ENCODE data around the gene HNRNPLL.

DNA sequence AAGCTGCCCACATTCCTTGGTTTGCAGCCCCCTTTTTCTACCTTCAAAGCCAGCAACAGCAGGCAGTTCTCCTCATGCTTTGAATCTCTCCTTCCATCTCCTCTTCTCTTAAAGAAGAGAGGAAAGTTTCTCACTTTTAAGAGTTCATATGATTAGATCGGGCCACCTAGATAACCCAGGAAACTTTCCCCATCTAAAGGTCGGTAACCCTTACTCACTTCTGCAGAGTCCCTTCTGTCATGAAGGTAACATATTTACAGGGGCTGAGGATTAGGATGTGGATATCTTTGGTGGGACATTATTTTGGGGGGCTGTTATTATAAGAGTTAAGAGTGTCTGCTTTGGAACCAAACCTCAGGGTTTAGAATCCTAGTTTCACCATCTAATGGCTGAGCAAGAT is 51.0 kb downstream of the HNRNPLL start:
- TF ChIP-seq, protein P1, sequence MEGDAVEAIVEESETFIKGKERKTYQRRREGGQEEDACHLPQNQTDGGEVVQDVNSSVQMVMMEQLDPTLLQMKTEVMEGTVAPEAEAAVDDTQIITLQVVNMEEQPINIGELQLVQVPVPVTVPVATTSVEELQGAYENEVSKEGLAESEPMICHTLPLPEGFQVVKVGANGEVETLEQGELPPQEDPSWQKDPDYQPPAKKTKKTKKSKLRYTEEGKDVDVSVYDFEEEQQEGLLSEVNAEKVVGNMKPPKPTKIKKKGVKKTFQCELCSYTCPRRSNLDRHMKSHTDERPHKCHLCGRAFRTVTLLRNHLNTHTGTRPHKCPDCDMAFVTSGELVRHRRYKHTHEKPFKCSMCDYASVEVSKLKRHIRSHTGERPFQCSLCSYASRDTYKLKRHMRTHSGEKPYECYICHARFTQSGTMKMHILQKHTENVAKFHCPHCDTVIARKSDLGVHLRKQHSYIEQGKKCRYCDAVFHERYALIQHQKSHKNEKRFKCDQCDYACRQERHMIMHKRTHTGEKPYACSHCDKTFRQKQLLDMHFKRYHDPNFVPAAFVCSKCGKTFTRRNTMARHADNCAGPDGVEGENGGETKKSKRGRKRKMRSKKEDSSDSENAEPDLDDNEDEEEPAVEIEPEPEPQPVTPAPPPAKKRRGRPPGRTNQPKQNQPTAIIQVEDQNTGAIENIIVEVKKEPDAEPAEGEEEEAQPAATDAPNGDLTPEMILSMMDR (conservative IDR thresholded peaks at IDR 0.05 in 1 of 2, IDR thresholded peaks at IDR 0.05 in 1 of 2; ENCODE audit: extremely low read depth in 1 of 2, insufficient read depth in 1 of 2, low read depth in 1 of 2, low read length in 2 of 2) = no peak
- no peak for TF ChIP-seq EZH2 (IDR thresholded peaks at IDR 0.05; ENCODE audit: borderline replicate concordance, low read length)
